HG02852 (cell line): ENCODE results near the gene KSR2.

Source experiments
- ATAC-seq: cut with Tn5 transposase; IDR thresholded peaks from one replicate; pipeline ENCODE4 v1.9.1; 2021; ENCODE audit warnings: mild to moderate bottlenecking, moderate library complexity; ENCODE audit not compliant: unreplicated experiment

Gene KSR2

GRCh38 chr12:117473856-117474255 is 494.9 kb downstream of the KSR2 start:
- no peak for ATAC-seq

GRCh38 chr12:117472983-117473382 is 495.8 kb downstream of the KSR2 start:
- no peak for ATAC-seq

- ATAC-seq, result no peak
Measured at GRCh38 chr12:117470804-117471203, 498.0 kb downstream of the KSR2 start.

GRCh38 chr12:117469883-117470483 is 498.8 kb downstream of the KSR2 start:
- no peak for ATAC-seq

GRCh38 chr12:117468016-117468415 is 500.8 kb downstream of the KSR2 start:
- ATAC-seq, result no peak

GRCh38 chr12:117467588-117467987 is 501.2 kb downstream of the KSR2 start:
- no peak for ATAC-seq

- ATAC-seq, result no peak
Measured at GRCh38 chr12:117466677-117467362, 502.0 kb downstream of the KSR2 start.

- ATAC-seq, result no peak
Measured at GRCh38 chr12:117461732-117462131, 507.1 kb downstream of the KSR2 start.

- ATAC-seq, result no peak
Measured at GRCh38 chr12:117459229-117459628, 509.6 kb downstream of the KSR2 start.

- ATAC-seq, result no peak
Measured at GRCh38 chr12:117457189-117457588, 511.6 kb downstream of the KSR2 start.

- no peak for ATAC-seq
Measured at GRCh38 chr12:117456076-117456475, 512.7 kb downstream of the KSR2 start.

- no peak for ATAC-seq
Measured at GRCh38 chr12:117453961-117454360, 514.8 kb downstream of the KSR2 start.

GRCh38 chr12:117452112-117452511 is 516.7 kb downstream of the KSR2 start:
- no peak for ATAC-seq

GRCh38 chr12:117450209-117450608 is 518.6 kb downstream of the KSR2 start:
- ATAC-seq, result no peak

GRCh38 chr12:117447665-117448366 is 521.0 kb downstream of the KSR2 start:
- ATAC-seq, result no peak

- ATAC-seq, result no peak
Measured at GRCh38 chr12:117444781-117445180, 524.0 kb downstream of the KSR2 start.

GRCh38 chr12:117441751-117442150 is 527.0 kb downstream of the KSR2 start:
- ATAC-seq, result no peak

GRCh38 chr12:117440384-117440783 is 528.4 kb downstream of the KSR2 start:
- no peak for ATAC-seq

- ATAC-seq, result no peak
Measured at GRCh38 chr12:117439531-117440001, 529.2 kb downstream of the KSR2 start.

GRCh38 chr12:117438809-117439208 is 530.0 kb downstream of the KSR2 start:
- no peak for ATAC-seq

GRCh38 chr12:117437516-117438255 is 531.1 kb downstream of the KSR2 start:
- no peak for ATAC-seq
